Inflammatory macrophage treated with lipopolysaccharide for 4 hours (primary cell): ENCODE measurements around the gene OLFM1.
"Not testable (repeated sequence)": the region's sequence is repeated elsewhere in the genome, so short reads cannot be mapped to it uniquely, and the experiment has no call there.

ENCODE experiments used
- DNase-seq: peaks from one replicate; pipeline ENCODE4 v3.0.0-alpha.2; 2020

OLFM1 gene

DNA sequence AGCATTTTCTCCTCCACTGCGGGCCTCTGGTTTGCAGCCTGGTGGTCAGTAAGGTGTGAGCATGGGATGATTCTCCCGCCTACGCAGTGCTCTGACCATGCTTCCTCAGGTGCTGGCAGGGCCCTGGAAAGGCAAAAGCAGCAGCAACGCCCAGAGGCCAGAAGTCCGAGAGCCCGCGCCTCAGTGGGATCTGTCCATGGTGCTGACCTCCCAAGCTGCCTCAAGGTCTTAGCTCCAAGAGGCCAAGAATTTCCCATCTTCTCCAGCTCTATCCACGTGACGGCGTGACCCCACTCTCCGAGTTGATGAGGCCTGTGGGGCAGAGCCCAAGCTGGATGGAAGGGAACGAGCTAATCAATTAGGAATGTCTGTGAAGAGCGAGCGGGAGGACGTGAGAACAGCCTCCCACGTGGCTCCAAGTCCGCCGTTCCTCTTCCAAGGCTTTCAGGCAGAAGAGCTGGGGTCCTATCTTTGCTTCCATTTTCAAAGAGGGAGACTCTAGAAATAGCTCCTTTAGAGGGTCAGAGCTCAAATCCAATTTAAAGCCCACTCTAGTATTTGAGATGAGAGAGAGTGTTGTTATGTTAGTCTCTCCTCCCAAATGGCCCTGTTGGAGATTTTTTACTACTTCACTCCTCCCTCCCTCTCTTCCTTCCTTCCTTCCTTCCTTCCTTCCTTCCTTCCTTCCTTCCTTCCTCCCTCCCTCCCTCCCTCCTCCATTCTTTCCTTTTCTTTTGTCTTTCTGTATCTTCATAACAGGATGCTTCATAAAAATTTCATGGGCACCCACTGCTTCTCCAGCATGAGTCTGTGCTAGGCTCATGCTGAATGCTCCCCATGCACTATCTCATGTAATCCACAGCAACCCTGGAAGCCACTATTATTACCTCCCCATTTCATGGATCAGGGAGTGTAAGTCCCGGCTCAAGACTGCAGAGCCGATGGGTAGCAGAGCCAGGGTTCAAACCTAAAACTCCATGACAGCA lies 69.3 kb downstream of the OLFM1 start:
- DNase-seq: peak; percentile 1

DNA sequence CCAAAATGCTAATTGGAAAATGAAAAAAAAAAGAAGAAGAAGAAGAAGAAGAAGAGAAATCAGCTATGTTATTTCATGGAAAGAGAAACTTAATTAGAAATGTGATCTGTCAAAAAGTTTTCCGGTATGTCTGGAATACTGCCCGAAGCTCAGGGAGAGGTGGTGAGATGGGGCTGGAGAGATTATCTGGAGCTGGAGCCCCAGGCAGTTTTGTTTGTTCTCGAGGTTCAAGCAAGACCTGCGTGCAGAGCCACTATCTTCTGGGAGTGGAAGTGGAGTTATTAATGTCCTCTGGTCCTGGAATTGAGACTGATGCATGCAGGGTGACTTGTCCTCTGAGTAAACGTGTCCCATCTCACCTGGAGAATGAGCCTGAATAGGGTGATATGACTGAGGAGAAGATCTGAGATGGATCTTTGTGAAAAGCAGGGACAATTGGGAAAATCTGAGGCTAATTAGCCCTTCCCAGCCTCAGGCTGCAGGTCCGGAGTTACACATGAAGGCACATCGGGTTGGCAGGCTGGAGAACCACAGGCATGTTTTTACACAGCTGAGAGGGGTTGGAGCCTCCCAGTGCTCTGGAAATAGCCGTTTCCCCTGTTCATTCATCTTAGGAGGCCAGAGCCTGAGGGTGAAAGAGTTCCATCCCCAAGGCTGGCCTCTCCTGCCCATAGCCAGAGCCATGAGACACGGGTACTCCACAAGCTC lies 70.5 kb downstream of the OLFM1 start:
- no peak for DNase-seq

DNA sequence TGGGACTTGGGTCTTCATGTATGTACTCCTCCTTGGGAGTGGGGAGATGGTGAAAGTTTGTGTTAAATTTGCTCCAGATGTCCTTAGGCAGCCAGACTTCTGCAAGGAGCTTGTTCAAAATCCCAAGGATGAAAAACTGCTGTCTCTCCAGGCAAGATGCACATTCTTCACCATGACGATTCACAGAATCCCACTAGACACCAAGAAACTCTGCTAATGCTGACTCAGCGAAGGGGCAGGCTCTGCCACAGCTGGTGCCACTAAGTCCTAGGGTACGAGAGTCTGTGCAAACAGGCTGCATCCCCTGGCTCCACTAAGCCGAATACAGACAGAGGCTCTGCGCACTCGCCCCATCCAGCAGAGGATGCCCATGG lies 71.1 kb downstream of the OLFM1 start:
- DNase-seq: no peak

DNA sequence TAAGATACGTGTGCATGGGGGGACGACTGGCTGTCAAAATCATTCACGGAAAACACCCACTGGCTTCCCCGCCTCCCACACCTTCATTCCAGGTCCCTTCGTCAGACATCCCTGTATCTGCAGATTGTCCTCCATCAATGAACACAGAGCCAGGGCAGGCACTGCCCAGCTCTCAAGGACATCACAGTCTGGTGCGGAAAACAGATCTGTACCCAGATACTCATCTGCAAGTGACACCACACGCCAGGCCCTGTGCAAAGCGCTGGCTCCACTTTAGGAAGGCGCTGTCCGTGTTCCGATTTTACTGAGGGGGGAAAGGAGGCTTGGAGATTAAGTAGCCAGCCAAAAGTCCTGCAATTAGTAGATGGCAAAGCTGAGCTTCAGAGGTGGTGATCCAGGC lies 72.3 kb downstream of the OLFM1 start:
- DNase-seq: no peak

DNA sequence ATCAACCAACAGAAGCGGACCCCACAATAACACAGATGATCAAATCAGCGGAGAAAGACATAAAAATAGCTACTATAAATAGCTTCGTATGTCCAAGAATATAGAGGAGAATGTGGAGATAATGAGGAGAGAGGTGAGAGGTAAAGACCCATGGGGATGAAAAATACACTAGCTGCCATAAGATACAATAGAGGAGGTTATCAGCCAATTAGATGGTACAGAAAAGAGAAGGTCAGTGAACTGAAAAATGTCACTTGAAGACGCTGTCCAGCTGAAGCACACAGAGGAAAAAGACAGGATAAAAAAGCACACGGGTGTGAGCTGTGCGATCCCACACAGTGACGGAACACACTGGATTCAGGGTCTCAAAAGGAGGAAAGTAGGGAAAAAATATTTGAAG lies 73.4 kb downstream of the OLFM1 start:
- DNase-seq: no peak

DNA sequence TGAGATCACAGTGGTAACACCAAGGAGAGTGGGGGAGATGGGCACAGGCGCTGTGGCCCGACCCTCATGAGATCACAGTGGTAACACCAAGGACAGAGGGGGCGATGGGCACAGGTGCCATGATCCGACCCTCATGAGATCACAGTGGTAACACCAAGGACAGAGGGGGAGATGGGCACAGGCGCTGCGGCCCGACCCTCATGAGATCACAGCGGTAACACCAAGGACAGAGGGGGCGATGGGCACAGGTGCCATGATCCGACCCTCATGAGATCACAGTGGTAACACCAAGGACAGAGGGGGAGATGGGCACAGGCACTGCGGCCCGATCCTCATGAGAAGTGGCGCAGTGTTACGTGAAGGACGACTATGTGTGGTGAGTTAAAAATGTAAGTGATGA lies 75.1 kb downstream of the OLFM1 start:
- not testable (repeated sequence) for DNase-seq

DNA sequence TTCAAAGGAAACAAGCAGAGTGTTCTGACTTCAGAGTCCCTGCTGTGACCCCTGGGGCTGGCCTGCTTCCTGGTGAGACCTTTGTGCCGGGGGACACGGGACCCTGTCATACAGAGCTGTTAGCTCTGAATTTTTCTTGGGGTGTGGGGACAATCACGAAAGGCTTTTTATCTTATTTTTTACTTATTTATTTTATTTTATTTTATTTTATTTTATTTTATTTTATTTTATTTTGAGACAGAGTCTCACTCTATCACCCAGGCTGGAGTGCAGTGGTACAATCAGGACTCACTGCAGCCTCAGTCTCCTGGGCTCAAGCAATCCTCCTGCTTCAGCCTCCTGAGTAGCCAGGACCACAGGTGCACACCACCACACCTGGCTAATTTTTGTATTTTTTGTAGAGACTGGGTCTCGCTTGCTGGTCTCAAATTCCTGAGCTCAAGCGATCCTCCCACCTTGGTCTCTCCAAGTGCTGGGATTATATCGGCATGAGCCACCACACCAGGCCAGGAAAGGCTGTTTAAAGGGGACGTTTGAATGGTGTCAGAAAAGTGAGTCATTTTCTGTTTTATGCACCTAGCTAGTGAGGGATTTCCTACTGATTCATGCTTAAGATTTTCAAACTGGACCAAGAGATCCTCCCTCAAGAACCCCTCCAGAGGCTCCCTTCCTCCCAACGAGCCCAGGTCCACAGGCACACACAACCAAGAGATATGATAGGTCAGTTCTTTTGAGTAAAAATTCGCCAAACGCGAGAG lies 75.7 kb downstream of the OLFM1 start:
- no peak for DNase-seq

DNA sequence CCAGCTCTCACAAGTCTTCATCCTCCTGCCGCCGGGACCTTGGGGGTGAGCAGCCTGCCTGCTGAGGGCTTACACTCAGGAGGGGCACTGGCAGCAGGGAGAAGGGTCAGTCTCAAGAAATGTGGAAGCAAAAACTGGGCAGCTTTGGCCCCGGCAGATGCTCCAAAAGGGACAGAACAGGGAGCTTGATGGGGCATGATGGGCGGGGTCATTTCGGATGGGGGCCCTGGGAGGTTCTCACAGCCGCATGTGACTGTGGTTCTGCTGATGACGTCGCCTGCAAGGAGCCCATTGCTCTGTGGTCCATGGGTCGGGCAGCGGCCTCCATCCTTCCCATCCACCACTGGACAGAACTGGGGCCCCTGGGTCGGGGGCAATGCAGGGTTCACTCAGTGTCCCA lies 76.6 kb downstream of the OLFM1 start:
- DNase-seq: no peak

DNA sequence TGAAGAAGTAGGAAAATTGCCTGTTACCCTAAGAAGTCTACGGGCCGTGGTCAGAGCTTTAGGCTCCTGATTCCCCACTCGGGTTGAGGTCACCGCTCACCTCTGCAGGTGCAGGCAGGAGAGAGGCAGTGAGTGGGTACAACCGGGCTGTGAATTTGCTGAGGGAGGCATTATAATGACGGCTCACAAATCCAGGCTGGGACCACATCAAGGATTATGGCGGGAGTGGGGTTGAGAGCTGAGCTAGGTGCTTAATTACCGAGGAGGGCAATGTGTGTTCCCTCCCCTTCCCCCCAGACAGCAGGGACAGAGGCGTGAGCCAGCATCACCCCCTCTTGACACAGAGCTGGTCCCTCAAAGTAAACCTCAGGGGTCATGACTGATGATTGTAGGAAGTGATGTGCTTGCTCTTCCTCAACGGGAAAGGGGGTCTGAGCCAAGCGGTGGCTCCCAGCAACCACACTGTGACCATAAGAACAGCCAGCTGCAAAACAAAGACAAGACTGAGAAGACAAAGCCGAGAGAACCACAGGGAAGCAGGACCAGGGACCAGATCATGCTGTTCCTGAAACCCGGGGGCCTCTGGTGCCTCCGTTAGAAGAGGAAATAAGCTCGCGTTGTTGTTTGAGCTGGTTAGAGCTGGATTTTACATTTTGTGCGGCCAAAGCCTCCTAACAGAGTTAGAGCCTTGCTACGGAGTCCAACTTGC lies 77.7 kb downstream of the OLFM1 start:
- no peak for DNase-seq

DNA sequence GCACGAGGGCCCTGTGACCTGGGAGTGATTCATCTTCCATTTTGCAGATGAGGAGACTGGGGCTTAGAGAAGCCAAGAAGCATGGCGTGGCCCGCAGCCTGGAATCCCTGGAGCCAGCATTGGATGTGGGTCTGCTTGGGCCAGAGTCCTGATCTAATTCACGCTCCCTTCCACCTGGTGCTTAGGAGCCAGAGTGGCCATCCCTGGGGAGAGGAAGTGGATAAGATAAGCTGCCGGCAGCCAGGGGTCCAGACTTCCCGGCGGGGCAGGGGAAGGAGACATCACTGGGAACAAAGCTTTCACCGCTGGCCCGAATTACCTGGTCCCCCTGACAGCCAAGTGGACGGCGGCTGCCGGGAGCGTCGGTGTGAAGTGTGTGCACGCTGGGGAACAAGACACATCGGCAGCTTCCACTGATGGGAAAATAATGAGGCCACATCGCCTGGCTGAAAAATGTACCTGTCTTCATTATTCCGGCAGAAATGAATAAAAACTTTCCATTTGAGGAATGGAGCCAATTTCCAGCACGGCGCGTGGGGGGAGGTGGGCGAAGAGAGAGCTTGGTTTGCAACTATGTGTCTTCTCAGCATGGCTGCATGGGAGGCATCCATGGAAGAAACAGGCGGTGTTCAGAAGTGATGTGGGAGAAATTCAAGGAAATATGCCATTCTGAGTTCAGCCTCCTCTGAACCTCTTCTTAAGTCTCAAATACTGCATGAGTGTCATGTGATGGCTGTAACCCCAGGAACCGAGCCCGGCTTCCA lies 78.5 kb downstream of the OLFM1 start:
- DNase-seq: no peak

DNA sequence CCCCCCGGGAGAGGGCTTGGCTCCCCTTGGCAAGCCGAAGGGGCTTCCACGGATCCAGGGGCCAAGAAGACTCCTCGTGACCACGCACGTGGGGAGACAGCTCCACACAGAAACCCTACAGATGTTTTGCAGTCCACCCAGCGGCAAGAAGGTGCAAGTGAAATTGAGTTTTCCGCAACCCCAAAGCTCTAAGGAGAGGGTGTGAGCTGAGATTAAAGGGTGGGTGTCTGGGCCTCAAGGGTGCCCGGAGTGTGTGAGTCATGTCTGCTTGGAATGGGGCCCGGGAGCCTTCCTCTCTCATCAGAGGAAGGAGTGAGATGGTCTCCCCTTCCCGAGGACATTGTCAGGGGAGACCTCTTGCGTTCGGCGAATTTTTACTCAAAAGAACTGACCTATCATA lies 79.1 kb downstream of the OLFM1 start:
- no peak for DNase-seq

DNA sequence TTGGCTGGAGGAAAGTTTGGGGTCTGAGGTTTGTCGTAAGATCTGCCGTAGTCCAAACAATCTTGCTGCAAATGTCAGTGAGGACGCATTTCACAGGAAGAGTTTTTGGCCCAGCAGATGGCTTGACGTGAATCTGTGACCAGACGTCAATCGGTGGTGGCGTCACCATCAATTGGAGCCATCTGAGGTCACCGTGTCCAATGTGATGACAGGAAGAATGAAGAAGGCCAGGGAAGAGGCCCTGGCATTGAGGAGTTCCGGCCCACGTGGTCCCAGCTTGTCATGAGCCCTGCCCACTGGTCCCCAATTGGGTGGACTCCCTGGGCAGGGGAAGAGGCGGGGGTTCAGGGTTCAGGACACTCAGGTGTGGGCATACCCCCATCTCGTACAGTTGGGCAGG lies 79.9 kb downstream of the OLFM1 start:
- DNase-seq: no peak

DNA sequence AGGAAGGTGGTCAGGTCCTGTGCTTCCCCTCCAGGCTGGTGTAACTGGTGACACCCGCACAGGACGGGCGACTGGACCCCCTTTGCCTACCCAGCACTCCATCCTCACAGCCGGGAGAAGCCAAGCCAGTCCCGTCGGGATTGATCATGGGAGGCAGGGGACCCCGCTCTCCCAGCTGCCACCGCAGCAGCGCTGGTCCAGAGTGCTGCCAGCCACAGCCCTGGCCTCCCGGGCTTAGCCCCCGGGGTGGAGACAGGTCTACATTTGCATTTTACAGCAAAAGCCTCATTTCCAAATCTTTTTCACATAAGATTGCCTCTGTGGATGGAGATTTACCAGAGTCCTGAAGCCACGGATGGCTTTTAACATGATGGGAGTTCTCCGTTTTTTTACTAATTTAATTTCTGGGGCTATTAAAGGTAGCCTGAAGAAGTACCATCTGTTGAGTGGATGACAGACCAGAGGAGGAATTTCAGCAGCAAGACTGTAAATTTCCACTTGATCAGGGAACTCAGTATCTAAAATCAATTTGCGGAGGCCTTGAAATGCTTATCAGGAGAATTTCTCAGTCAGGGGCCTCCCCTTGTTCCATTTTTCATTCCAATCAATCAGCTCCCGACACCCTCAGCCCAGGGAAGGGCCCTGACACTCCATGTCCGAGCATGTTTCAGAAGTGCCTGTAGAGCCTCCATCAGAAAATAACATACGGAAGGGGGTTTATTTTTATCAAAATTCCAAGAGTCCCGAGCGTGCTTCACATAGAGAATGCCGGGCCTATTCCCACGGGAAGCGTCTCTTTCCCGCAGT lies 80.6 kb downstream of the OLFM1 start:
- no peak for DNase-seq

DNA sequence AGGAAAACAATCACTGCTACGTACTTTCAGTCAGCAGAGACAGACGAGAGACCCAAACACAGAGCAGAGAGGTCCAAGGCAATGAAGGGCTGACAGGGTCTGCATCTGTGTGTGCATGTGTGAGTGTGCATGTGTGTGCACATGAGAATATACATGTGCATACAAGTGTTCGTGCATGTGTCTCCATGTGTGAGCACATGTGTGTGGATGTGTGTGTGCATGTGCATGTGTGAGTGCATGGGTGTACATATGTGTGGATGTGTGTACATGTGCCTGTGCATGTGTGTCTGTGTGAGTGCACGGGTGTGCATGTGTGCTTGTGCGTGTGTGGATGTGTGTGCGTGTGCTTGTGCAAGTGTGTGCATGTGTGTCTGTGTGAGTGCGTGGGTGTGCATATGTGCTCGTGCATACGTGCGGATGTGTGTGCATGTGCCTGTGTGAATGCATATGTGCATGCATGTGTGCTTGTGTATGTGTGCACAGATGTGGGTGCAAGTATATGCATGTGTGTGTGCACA lies 82.3 kb downstream of the OLFM1 start:
- no peak for DNase-seq

DNA sequence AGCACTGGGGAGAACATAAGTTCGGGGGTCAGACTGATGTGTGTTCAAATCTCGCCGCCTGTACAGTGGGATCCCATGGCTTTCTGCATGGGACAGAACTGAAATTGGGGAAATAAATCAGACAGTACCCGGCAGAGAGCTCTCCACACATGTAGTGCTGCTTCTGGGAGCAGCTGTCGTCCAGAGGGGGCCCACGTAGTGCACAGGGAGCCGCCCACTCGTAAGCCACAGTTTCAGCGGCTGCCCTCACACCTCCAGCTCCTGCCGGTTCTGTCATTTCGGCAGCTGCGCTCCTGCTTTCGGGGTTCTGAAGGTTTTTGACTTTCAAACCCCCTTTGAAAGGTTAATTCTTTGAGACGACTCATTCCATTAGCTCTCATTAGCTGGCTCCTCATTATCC lies 83.1 kb downstream of the OLFM1 start:
- DNase-seq: no peak
